Spleen (tissue), 11 donors: ENCODE data around the gene TRAPPC11. TPM values are rescaled to one million over a fixed set of nuclear protein-coding genes. Genes with fewer than 3 reads are reported as not detected.

Experiments used
- DNase-seq: peaks from one replicate; pipeline ENCODE4 v3.0.0-alpha.2; 2020
- H3K27ac ChIP-seq, 8 donors: fragments of 200-600 bp; sonication (generic) in 7 of 8; 1 replicate in 4 of 8; 2 replicates in 4 of 8; pipeline versions ENCODE4 v1.5.0 to v1.8.0; 2016 to 2021; ENCODE audit warnings: inconsistent platforms in 4 of 8, mild to moderate bottlenecking in 4 of 8, moderate library complexity in 1 of 8
- H3K27me3 ChIP-seq, 7 donors: fragments of 200-600 bp; sonication (generic) in 6 of 7; replicated peaks in 1 of 7; 1 replicate in 4 of 7; 2 replicates in 3 of 7; pipeline versions ENCODE4 v1.5.0 to v1.8.0; 2016 to 2021; ENCODE audit warnings: inconsistent platforms in 3 of 7, mild to moderate bottlenecking in 1 of 7
- H3K36me3 ChIP-seq, 6 donors: fragments of 200-600 bp; sonication (generic) in 5 of 6; 1 replicate in 4 of 6; 2 replicates in 2 of 6; pipeline versions ENCODE4 v1.5.0 to v1.8.0; 2016 to 2021; ENCODE audit warnings: inconsistent platforms in 2 of 6
- H3K4me1 ChIP-seq, 6 donors: fragments of 200-600 bp; sonication (generic) in 5 of 6; 1 replicate in 3 of 6; 2 replicates in 3 of 6; pipeline versions ENCODE4 v1.5.0 to v1.8.0; 2016 to 2021; ENCODE audit warnings: inconsistent platforms in 3 of 6
- H3K4me3 ChIP-seq, 8 donors: fragments of 200-600 bp; sonication (generic) in 7 of 8; 1 replicate in 4 of 8; 2 replicates in 4 of 8; pipeline versions ENCODE4 v1.5.0 to v1.8.0; 2016 to 2021; ENCODE audit warnings: inconsistent platforms in 4 of 8, mild to moderate bottlenecking in 4 of 8, moderate library complexity in 2 of 8
- H3K9me3 ChIP-seq, 8 donors: fragments of 200-600 bp; sonication (generic) in 7 of 8; 1 replicate in 4 of 8; 2 replicates in 4 of 8; pipeline versions ENCODE4 v1.5.0 to v1.8.0; 2016 to 2021; ENCODE audit warnings: inconsistent platforms in 4 of 8
- POLR2A ChIP-seq, 3 donors: fragments of 450-650 bp; IDR thresholded peaks; one replicate each; pipeline ENCODE4 v1.5.1; 2017; ENCODE audit warnings: antibody characterized with exemption in 3 of 3, mild to moderate bottlenecking in 1 of 3
- POLR2AphosphoS5 ChIP-seq, 3 donors: sonication (generic); formaldehyde crosslinking; IDR thresholded peaks; one replicate each; pipeline ENCODE4 v1.5.1; 2017; ENCODE audit warnings: antibody characterized with exemption in 3 of 3
- WGBS, 5 donors: extraction: QIAGEN DNeasy Blood & Tissue Kit in 3 of 5; methylation state at CpG; one replicate each; pipeline versions ENCODE4 v1.1.5 to v1.1.7; 2013 to 2018; 5-methylcytosine and 5-hydroxymethylcytosine counted together
- intact Hi-C: fragments of 100-400 bp; cut with DNase I; formaldehyde crosslinking; loops from one replicate; pipeline ENCODE4 v1.15.0; 2023; ENCODE audit warnings: low total_unique reads
- polyA plus RNA-seq, 3 donors: library from polyadenylated mRNA; stranded (reverse); fragments of 200-250 nt; gene quantifications; one replicate each; pipeline ENCODE4 v1.2.1, GENCODE V29; 2013
- total RNA-seq, 7 donors: library from RNA; depleted of rRNA in 3 of 7; stranded (reverse); fragments of >200 nt in 3 of 7; fragmentation: NEBNext Ultra II Directional in 4 of 7; extraction: Animal tissue kit (Norgen Biotek cat#: 25700) in 4 of 7; gene quantifications; one replicate each; pipeline versions ENCODE4 v1.1.0 to v1.2.1, GENCODE V29; 2016 to 2021
- TF ChIP-seq, protein P1 (sequence below), 11 experiments: fragments of 200-600 bp in 7 of 11; fragments of 450-650 bp in 4 of 11; sonication (generic) in 4 of 11; IDR thresholded peaks in 8 of 11; conservative IDR thresholded peaks in 3 of 11; 1 replicate in 7 of 11; 2 replicates in 4 of 11; pipeline versions ENCODE4 v1.4.0 to v1.8.0; 2016 to 2021; ENCODE audit warnings: antibody characterized with exemption in 11 of 11, inconsistent platforms in 4 of 11, mild to moderate bottlenecking in 1 of 11
- donor health status: healthy with polysubstance abuse.
- donor health status: DM: no; HTN: no; CAD: no; lungs with moderate emphysema.
- donor health status: DM: no; HTN: no; CAD: no.
- donor health status: Bipolar disorder and iron deficiency.
- donor health status: healthy.
- donor health status: DM: no; HTN: no; CAD: no.
- donor health status: DM: yes; HTN: yes; CAD: no.

Gene TRAPPC11
- total and polyA plus RNA-seq, 10 donors, result 14.3 to 72.2 (median 42.3) TPM

DNA sequence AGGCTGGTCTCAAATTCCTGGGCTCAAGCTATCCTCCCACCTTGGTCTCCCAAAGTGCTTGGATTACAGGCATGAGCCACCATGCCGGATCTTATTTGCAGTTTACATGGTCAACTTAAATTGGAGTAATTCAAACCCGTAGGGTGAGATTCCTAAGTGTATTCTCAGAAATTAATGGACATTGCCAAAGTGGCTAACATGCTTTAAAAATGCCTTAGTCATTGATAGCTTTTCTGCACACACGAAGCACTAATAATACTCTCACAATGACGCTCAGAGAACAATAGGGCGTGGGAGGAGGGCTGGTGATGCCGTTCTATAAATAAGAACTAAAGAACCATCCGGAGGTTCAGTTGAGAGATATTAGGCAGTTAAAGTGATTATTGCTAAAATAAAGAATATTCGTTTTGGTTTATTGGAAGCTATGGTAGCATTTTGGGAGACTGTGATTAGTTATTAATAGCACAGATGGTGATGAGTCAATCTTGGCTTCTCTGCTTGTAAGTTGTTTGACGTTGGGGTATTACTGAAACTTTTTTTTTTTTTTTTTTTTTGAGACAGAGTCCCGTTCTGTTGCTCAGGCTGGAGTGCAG is 79.1 kb downstream of the TRAPPC11 start:
- no peaks in the 10 kb centered on the region for H3K36me3 ChIP-seq
- no peak for TF ChIP-seq POLR2AphosphoS5 (IDR thresholded peaks at IDR 0.05)
- no peak for TF ChIP-seq POLR2A (IDR thresholded peaks at IDR 0.05)
- TF ChIP-seq, protein P1, sequence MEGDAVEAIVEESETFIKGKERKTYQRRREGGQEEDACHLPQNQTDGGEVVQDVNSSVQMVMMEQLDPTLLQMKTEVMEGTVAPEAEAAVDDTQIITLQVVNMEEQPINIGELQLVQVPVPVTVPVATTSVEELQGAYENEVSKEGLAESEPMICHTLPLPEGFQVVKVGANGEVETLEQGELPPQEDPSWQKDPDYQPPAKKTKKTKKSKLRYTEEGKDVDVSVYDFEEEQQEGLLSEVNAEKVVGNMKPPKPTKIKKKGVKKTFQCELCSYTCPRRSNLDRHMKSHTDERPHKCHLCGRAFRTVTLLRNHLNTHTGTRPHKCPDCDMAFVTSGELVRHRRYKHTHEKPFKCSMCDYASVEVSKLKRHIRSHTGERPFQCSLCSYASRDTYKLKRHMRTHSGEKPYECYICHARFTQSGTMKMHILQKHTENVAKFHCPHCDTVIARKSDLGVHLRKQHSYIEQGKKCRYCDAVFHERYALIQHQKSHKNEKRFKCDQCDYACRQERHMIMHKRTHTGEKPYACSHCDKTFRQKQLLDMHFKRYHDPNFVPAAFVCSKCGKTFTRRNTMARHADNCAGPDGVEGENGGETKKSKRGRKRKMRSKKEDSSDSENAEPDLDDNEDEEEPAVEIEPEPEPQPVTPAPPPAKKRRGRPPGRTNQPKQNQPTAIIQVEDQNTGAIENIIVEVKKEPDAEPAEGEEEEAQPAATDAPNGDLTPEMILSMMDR (IDR thresholded peaks at IDR 0.05 in 8 of 11, conservative IDR thresholded peaks at IDR 0.05 in 3 of 11), result no peak
- intact Hi-C loops, result no loop called here
- no peak overlapping the region for H3K4me3 ChIP-seq
- no peak for DNase-seq
- 49 to 78% (median 67%) methylated on average over 10 of the region's 10 CpGs for WGBS, 5 donors
- no peaks in the 10 kb centered on the region for H3K9me3 ChIP-seq
- no peaks in the 10 kb centered on the region for H3K27me3 ChIP-seq
- no peaks in the 10 kb centered on the region for H3K4me1 ChIP-seq
- no peak overlapping the region for H3K27ac ChIP-seq

DNA sequence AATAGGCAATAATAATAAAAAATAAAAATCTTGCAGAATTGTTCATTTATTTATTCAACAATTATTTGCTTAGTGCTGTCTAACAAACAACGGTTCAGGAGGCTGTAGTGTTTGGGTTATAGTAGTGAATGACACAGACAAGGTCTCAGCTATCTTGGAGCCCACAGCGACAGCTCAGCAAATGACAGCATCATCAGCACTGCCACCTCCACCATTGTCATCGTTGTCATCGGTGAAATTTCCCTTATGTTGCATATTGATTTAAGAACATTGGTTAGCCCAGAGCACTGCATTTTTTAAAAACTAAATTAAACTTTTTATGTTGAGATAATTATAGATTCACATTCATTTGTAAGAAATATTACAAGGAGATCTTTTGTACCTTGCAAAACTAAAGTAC is 79.9 kb downstream of the TRAPPC11 start:
- 92 to 97% (median 94%) methylated on average over 4 of the region's 4 CpGs for WGBS, 5 donors
- no peaks in the 10 kb centered on the region for H3K4me1 ChIP-seq
- no peaks in the 10 kb centered on the region for H3K36me3 ChIP-seq
- H3K27ac ChIP-seq, result no peak overlapping the region
- H3K4me3 ChIP-seq, result no peak overlapping the region
- no peak for DNase-seq
- intact Hi-C loops, result no loop called here
- no peaks in the 10 kb centered on the region for H3K9me3 ChIP-seq
- H3K27me3 ChIP-seq, result no peaks in the 10 kb centered on the region
- TF ChIP-seq, protein P1 (IDR thresholded peaks at IDR 0.05 in 8 of 11, conservative IDR thresholded peaks at IDR 0.05 in 3 of 11), result no peak
- TF ChIP-seq POLR2A (IDR thresholded peaks at IDR 0.05) (no peak), POLR2AphosphoS5 (IDR thresholded peaks at IDR 0.05) (no peak)

DNA sequence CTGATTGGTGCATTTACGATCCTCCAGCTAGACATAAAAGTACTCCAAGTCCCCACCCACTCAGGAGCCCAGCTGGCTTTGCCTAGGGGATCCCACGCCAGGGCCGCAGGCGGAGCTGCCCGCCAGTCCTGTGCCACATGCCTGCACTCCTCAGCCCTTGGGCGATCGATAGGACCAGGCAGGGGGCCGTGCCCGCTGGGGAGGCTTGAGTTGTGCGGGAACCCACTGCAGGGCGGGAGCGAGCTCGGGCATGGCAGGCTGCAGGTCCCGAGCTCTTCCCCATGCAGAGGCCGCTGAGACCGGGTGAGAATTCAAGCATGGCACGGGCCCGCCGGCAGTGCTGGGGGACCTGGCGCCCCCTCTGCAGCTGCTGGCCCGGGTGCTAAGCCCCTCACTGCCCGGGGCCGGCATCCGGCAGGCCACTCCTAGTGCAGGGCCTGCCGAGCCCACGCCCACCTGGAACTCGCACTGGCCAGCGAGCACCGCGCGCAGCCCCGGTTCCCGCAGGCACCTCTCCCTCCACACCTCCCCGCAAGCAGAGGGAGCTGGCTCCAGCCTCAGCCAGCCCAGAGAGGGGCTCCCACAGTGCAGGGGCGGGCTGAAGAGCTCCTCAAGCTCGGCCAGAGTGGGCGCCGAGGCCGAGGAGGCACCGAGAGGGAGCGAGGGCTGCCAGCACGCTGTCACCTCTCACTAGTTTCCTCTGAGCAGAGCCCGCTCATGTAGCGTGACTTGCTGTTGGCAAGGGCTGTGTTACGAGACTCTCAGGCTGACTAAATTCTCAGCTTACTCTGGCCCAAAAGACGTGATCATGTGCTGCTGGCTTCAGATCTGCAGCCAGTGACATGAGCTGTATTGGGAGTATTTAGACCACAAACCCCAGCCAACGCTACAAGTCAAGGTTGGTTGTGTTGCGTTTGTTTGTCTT is 87.5 kb downstream of the TRAPPC11 start:
- Histone ChIP-seq H3K27me3 (peaks cover 0 to 4% (median 0%) of the 10 kb centered on the region in 7 donors), H3K9me3 (peaks cover 0 to 7% (median 0%) of the 10 kb centered on the region in 8 donors), H3K27ac (no peak overlapping the region), H3K4me1 (no peaks in the 10 kb centered on the region), H3K4me3 (no peak overlapping the region), H3K36me3 (no peaks in the 10 kb centered on the region)
- no peak for DNase-seq
- 91 to 95% (median 94%) methylated on average over 15 to 48 of the region's 48 CpGs for WGBS, 5 donors
- TF ChIP-seq POLR2A (IDR thresholded peaks at IDR 0.05), result no peak
- TF ChIP-seq POLR2AphosphoS5 (IDR thresholded peaks at IDR 0.05), result no peak
- TF ChIP-seq, protein P1 (IDR thresholded peaks at IDR 0.05 in 8 of 11, conservative IDR thresholded peaks at IDR 0.05 in 3 of 11), result no peak
- intact Hi-C loops, result no loop called here

DNA sequence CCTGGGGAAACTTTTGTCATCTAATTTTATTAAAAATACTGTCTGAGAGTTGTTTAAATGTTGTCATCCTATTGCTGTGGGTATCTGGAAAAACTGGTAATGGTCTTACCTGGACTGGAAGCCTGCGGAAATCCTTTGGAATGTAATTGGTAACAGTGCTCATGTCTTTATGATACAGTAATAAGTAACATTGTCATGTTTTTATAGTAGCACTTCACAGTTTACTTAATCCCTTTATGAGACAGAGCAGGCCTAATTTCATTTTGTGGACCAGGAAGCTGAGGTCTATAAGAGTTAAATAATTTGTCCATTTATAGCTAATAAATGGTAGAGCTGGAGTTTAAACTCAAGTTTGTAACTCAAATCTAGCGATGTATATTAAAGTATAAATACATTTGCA is 88.3 kb downstream of the TRAPPC11 start:
- H3K36me3 ChIP-seq, result no peaks in the 10 kb centered on the region
- WGBS, 5 donors, result 92 to 97% (median 95%) methylated on average over 2 of the region's 2 CpGs
- peaks cover 0 to 4% (median 0%) of the 10 kb centered on the region in 7 donors for H3K27me3 ChIP-seq
- intact Hi-C loops, result no loop called here
- no peaks in the 10 kb centered on the region for H3K4me1 ChIP-seq
- TF ChIP-seq POLR2AphosphoS5 (IDR thresholded peaks at IDR 0.05) (no peak), POLR2A (IDR thresholded peaks at IDR 0.05) (no peak)
- TF ChIP-seq, protein P1 (IDR thresholded peaks at IDR 0.05 in 8 of 11, conservative IDR thresholded peaks at IDR 0.05 in 3 of 11), result no peak
- H3K27ac ChIP-seq, result no peak overlapping the region
- no peak overlapping the region for H3K4me3 ChIP-seq
- peaks cover 0 to 7% (median 0%) of the 10 kb centered on the region in 8 donors for H3K9me3 ChIP-seq
- no peak for DNase-seq
